ENCODE results near the gene LAMA5. TPM values are rescaled to one million over a fixed set of nuclear protein-coding genes. Genes with fewer than 3 reads are reported as not detected.

The LAMA5 gene
- total RNA-seq, 1 donor from 2014 or later, result 601 TPM

GRCh38 chr20:62347445-62347844, 19.7 kb downstream of the LAMA5 start:
- Mint-ChIP-seq H3K27ac (no peak overlapping the region), H3K36me3 (peaks cover 35% of the 10 kb centered on the region), H3K4me3 (no peak overlapping the region), H3K27me3 (ENCODE audit: low read depth) (no peaks in the 10 kb centered on the region), H3K9me3 (peaks cover 10% of the 10 kb centered on the region), H3K4me1 (peaks cover 3% of the 10 kb centered on the region)
- DNase-seq (ENCODE audit: low spot score in 2 of 2, unreplicated experiment in 2 of 2), result no peak
- TF ChIP-seq CTCF (IDR thresholded peaks at IDR 0.05; ENCODE audit: unreplicated experiment), result no peak

- no peak overlapping the region for H3K4me3 Mint-ChIP-seq
- H3K9me3 Mint-ChIP-seq, result peaks cover 10% of the 10 kb centered on the region
- TF ChIP-seq CTCF (IDR thresholded peaks at IDR 0.05; ENCODE audit: unreplicated experiment), result no peak
- H3K27me3 Mint-ChIP-seq (ENCODE audit: low read depth), result no peaks in the 10 kb centered on the region
- H3K36me3 Mint-ChIP-seq, result peaks cover 38% of the 10 kb centered on the region
- no peak for DNase-seq (ENCODE audit: low spot score in 2 of 2, unreplicated experiment in 2 of 2)
- no peak overlapping the region for H3K27ac Mint-ChIP-seq
- H3K4me1 Mint-ChIP-seq, result peaks cover 3% of the 10 kb centered on the region
Measured at GRCh38 chr20:62347151-62347404, 20.0 kb downstream of the LAMA5 start.

- TF ChIP-seq CTCF (IDR thresholded peaks at IDR 0.05; ENCODE audit: unreplicated experiment), result no peak
- DNase-seq (ENCODE audit: low spot score in 2 of 2, unreplicated experiment in 2 of 2), result no peak
- Mint-ChIP-seq H3K9me3 (peaks cover 12% of the 10 kb centered on the region), H3K36me3 (peaks cover 42% of the 10 kb centered on the region), H3K4me1 (peaks cover 3% of the 10 kb centered on the region), H3K27ac (no peak overlapping the region), H3K27me3 (ENCODE audit: low read depth) (no peaks in the 10 kb centered on the region), H3K4me3 (no peak overlapping the region)
Measured at GRCh38 chr20:62346398-62347150, 20.5 kb downstream of the LAMA5 start.

GRCh38 chr20:62345681-62346370, 21.3 kb downstream of the LAMA5 start:
- Mint-ChIP-seq H3K9me3 (peaks cover 15% of the 10 kb centered on the region), H3K4me3 (no peak overlapping the region), H3K27ac (no peak overlapping the region), H3K27me3 (ENCODE audit: low read depth) (no peaks in the 10 kb centered on the region), H3K4me1 (peaks cover 3% of the 10 kb centered on the region), H3K36me3 (peaks cover 48% of the 10 kb centered on the region)
- no peak for TF ChIP-seq CTCF (IDR thresholded peaks at IDR 0.05; ENCODE audit: unreplicated experiment)
- no peak for DNase-seq (ENCODE audit: low spot score in 2 of 2, unreplicated experiment in 2 of 2)

- no peaks in the 10 kb centered on the region for H3K4me1 Mint-ChIP-seq
- no peaks in the 10 kb centered on the region for H3K27me3 Mint-ChIP-seq (ENCODE audit: low read depth)
- no peak overlapping the region for H3K4me3 Mint-ChIP-seq
- DNase-seq (ENCODE audit: low spot score in 2 of 2, unreplicated experiment in 2 of 2), result no peak
- H3K9me3 Mint-ChIP-seq, result peaks cover 15% of the 10 kb centered on the region
- TF ChIP-seq CTCF (IDR thresholded peaks at IDR 0.05; ENCODE audit: unreplicated experiment), result no peak
- peaks cover 46% of the 10 kb centered on the region for H3K36me3 Mint-ChIP-seq
- H3K27ac Mint-ChIP-seq, result no peak overlapping the region
Measured at GRCh38 chr20:62344782-62345181, 22.3 kb downstream of the LAMA5 start.
